OCI-LY7 (cell line): Measurements from ENCODE around the gene PKM. TPM values are rescaled to one million over a fixed set of nuclear protein-coding genes. Genes with fewer than 3 reads are reported as not detected.

ENCODE experiments used
- BruUV-seq: library from RNA; stranded (reverse); fragments of 400-500 nt; replicated peaks from 2 replicates; lab custom pipeline; 2021; lab: Mats Ljungman, UMichigan
- CTCF ChIA-PET: fragments of 300-600 bp; sonication (Branson Sonifier 250); formaldehyde crosslinking; loops from one replicate; lab custom pipeline; 2022; ENCODE audit warnings: antibody characterized with exemption; ENCODE audit not compliant: unreplicated experiment; lab: Charles Lee
- POLR2A ChIA-PET: fragments of 300-600 bp; sonication (Branson Sonifier 250); formaldehyde crosslinking; loops from one replicate; lab custom pipeline; 2022; ENCODE audit warnings: antibody characterized with exemption; lab: Charles Lee
- DNase-seq: peaks from one replicate; pipeline ENCODE4 v3.0.0-alpha.2; 2015; ENCODE audit warnings: low spot score
- H2AFZ ChIP-seq: fragments of 200-600 bp; sonication (generic), shearing (Covaris generic); 2 replicates; pipeline ENCODE4 v1.6.1; 2014; ENCODE audit warnings: mild to moderate bottlenecking, antibody characterized with exemption, low read length, moderate library complexity
- H3K27ac ChIP-seq: fragments of 200-600 bp; sonication (generic); 2 replicates; pipeline ENCODE4 v1.5.1; 2014; ENCODE audit warnings: mixed run types, low read depth, mild to moderate bottlenecking, moderate library complexity, low read length, inconsistent platforms; ENCODE audit not compliant: poor library complexity, severe bottlenecking
- H3K36me3 ChIP-seq: fragments of 200-600 bp; sonication (generic); 2 replicates; pipeline ENCODE4 v1.6.1; 2014; ENCODE audit warnings: mild to moderate bottlenecking, antibody characterized with exemption, low read length, moderate library complexity, mixed read lengths; ENCODE audit not compliant: insufficient read depth
- H3K4me1 ChIP-seq: fragments of 200-600 bp; sonication (generic); 2 replicates; pipeline ENCODE4 v1.5.1; 2014; ENCODE audit warnings: mild to moderate bottlenecking, low read length; ENCODE audit not compliant: insufficient read depth, poor library complexity, severe bottlenecking
- H3K4me2 ChIP-seq: fragments of 200-600 bp; sonication (generic); 2 replicates; pipeline ENCODE4 v1.6.1; 2014; ENCODE audit warnings: mild to moderate bottlenecking, low read length
- H3K4me3 ChIP-seq: fragments of 200-600 bp; sonication (generic); 2 replicates; pipeline ENCODE4 v1.5.1; 2014; ENCODE audit warnings: mild to moderate bottlenecking, low read depth, low read length; ENCODE audit not compliant: poor library complexity, severe bottlenecking
- H3K79me2 ChIP-seq: fragments of 200-600 bp; sonication (generic); 2 replicates; pipeline ENCODE4 v1.6.1; 2016; ENCODE audit warnings: low read depth, mild to moderate bottlenecking, low read length, moderate library complexity, mixed read lengths; ENCODE audit not compliant: insufficient read depth
- H3K9me2 ChIP-seq: fragments of 200-600 bp; sonication (generic); 2 replicates; pipeline ENCODE4 v1.6.1; 2016; ENCODE audit warnings: mild to moderate bottlenecking, low read length, mixed read lengths; ENCODE audit not compliant: insufficient read depth
- H3K9me3 ChIP-seq: fragments of 200-600 bp; sonication (generic); 2 replicates; pipeline ENCODE4 v1.6.1; 2014; ENCODE audit warnings: mild to moderate bottlenecking, mixed run types, low read length, mixed read lengths
- H4K20me1 ChIP-seq: fragments of 200-600 bp; sonication (generic); 2 replicates; pipeline ENCODE4 v1.6.1; 2014; ENCODE audit warnings: mild to moderate bottlenecking, antibody characterized with exemption, low read length, moderate library complexity, mixed read lengths; ENCODE audit not compliant: insufficient read depth
- EZH2phosphoT487 ChIP-seq: fragments of 200-600 bp; sonication (generic); IDR thresholded peaks from 2 replicates; pipeline ENCODE4 v1.6.1; 2018; ENCODE audit warnings: low read depth, borderline replicate concordance, mild to moderate bottlenecking, mixed run types, antibody characterized with exemption, low read length, moderate library complexity, mixed read lengths
- intact Hi-C: fragments of 100-400 bp; cut with micrococcal nuclease; formaldehyde crosslinking; loops from one replicate; pipeline ENCODE4 v1.10.0; 2022; ENCODE audit not compliant: unreplicated experiment
- total RNA-seq, 2 experiments: library from RNA; depleted of rRNA in 1 of 2; stranded (reverse); fragments of >200 nt in 1 of 2; shearing (Covaris generic) in 1 of 2; gene quantifications; 2 replicates each; pipeline ENCODE4 v1.2.3, GENCODE V29; 2014 to 2022
- TF ChIP-seq, protein P1 (sequence below): fragments of 200-600 bp; sonication (generic); conservative IDR thresholded peaks from 2 replicates; pipeline ENCODE4 v1.5.1; 2014; ENCODE audit warnings: mild to moderate bottlenecking, antibody characterized with exemption, low read length, moderate library complexity, mixed read lengths

PKM gene
- total RNA-seq, 2 experiments from 2014 or later = 917 to 1,131 TPM

DNA sequence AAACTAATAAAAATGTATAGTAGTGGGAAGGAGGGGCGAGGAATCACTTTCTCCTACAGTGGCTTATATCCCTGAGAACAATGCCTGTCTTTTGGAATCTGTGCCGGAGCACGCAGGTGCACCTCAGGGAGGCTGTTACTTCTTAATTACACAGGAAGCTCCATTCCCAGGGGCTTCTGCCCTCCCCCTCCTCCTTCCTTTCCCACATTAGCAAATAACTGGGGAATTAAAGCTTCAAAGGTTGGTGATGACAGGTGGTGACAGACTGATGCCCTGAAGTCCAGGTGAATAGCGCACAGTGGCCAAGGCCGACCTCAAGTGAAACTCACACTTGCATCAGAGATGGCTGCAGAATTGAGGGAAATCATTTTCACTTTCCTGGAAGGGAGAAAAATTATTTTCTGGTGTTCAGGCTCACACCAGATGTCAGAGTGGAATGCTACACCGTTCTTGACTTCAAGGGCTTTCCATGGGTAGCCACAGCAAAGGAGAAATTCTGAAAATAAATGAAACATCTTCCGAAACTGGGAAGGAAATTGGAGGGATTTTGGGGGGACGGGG lies 37.1 kb downstream of the PKM start:
- CTCF ChIA-PET = no interaction called here
- DNase-seq = no peak
- H3K9me3 ChIP-seq = no peaks in the 10 kb centered on the region
- H3K4me3 ChIP-seq = no peak overlapping the region
- BruUV-seq = no TSS peak
- no peaks in the 10 kb centered on the region for H3K9me2 ChIP-seq
- H3K27ac ChIP-seq = no peak overlapping the region
- H3K4me2 ChIP-seq = no peak overlapping the region
- TF ChIP-seq, protein P1, sequence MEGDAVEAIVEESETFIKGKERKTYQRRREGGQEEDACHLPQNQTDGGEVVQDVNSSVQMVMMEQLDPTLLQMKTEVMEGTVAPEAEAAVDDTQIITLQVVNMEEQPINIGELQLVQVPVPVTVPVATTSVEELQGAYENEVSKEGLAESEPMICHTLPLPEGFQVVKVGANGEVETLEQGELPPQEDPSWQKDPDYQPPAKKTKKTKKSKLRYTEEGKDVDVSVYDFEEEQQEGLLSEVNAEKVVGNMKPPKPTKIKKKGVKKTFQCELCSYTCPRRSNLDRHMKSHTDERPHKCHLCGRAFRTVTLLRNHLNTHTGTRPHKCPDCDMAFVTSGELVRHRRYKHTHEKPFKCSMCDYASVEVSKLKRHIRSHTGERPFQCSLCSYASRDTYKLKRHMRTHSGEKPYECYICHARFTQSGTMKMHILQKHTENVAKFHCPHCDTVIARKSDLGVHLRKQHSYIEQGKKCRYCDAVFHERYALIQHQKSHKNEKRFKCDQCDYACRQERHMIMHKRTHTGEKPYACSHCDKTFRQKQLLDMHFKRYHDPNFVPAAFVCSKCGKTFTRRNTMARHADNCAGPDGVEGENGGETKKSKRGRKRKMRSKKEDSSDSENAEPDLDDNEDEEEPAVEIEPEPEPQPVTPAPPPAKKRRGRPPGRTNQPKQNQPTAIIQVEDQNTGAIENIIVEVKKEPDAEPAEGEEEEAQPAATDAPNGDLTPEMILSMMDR = no peak
- TF ChIP-seq EZH2phosphoT487 = no peak
- POLR2A ChIA-PET = interaction anchor here (0.5 to 1.1 kb wide), 2 partner anchors 18 to 35 kb away, joined by 4 to 5 read pairs; no protein-coding TSS in a partner anchor
- H2AFZ ChIP-seq = no peak overlapping the region
- no peaks in the 10 kb centered on the region for H3K79me2 ChIP-seq
- no peaks in the 10 kb centered on the region for H3K4me1 ChIP-seq
- peaks cover 12% of the 10 kb centered on the region for H3K36me3 ChIP-seq
- intact Hi-C loops = no loop called here
- peaks cover 2% of the 10 kb centered on the region; the same call in 1 of the 2 replicates for H4K20me1 ChIP-seq

DNA sequence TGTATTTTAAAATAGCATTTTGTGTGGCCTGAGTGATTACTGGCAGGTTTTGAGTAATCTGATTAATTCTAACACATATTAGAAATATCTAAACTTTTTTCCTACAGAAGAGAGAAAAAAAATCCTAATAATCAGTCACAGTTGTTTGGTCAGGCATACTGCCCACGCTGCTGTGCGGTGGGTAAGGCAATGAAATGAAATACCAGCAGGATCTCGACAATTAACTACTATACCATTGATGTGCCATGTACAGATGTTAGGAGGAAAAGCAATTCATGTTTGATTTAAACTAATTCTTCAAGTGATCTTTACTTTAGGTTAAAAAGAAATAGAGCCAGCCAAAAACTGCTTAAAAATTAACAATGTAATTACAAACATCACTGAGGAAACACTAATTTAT lies 38.6 kb downstream of the PKM start:
- Histone ChIP-seq H3K79me2 (no peaks in the 10 kb centered on the region), H3K27ac (no peak overlapping the region), H3K4me2 (no peak overlapping the region), H3K9me2 (no peaks in the 10 kb centered on the region), H3K4me1 (no peaks in the 10 kb centered on the region), H3K4me3 (no peak overlapping the region), H3K36me3 (no peaks in the 10 kb centered on the region), H4K20me1 (no peaks in the 10 kb centered on the region), H2AFZ (no peak overlapping the region), H3K9me3 (no peaks in the 10 kb centered on the region)
- ChIA-PET POLR2A (interaction anchor here (1.0 kb wide), 1 partner anchor 77 kb away, joined by 3 read pairs; no protein-coding TSS in a partner anchor), CTCF (no interaction called here)
- TF ChIP-seq, protein P1 = no peak
- no peak for DNase-seq
- intact Hi-C loops = no loop called here
- no TSS peak for BruUV-seq

DNA sequence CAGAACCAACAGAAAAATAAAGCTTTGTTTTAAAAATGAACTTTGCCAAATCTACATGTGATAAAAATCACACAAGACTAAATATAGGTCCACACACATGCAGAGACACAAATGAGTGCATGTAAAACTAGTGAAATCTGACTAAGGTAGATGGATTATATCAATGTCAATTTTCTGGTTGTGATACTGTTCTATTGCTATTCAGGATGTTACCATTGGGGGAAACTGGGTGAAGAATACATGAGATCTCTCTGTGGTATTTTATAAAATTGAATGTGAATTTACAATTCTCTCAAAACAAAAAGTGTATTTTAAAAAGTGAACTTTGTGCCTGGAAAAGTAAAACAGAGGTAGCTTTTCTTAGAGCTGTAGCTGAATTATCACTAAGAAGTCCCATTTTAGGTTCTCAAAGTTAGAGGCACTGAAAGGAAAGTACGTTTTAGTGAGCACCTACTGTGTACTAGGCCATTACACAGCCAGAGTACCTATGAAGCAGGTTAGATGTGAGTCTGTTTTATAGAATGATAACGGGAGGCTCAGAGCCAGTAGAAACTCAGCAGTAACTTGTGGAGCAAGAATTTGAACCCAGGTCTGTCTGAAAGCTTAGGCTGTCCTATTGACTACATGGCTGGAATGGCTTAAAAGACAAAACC lies 41.6 kb downstream of the PKM start:
- Histone ChIP-seq H3K9me2 (no peaks in the 10 kb centered on the region), H3K4me2 (no peak overlapping the region), H3K36me3 (no peaks in the 10 kb centered on the region), H3K4me3 (no peak overlapping the region), H3K9me3 (no peaks in the 10 kb centered on the region), H3K4me1 (no peaks in the 10 kb centered on the region), H3K79me2 (no peaks in the 10 kb centered on the region), H3K27ac (no peak overlapping the region), H2AFZ (no peak overlapping the region), H4K20me1 (no peaks in the 10 kb centered on the region)
- BruUV-seq = no TSS peak
- DNase-seq = no peak
- intact Hi-C loops = no loop called here
- POLR2A ChIA-PET = no interaction called here
- TF ChIP-seq, protein P1 = no peak
- no peak for TF ChIP-seq EZH2phosphoT487
- CTCF ChIA-PET = no interaction called here
